ENCODE data around the gene ELF3.

Gene ELF3

GRCh38 chr1:202037706-202038296 lies 27.4 kb downstream of the ELF3 start:
- TF ChIP-seq GATA3 (IDR thresholded peaks at IDR 0.05; ENCODE audit: low read depth, low read length) = no peak
- TF ChIP-seq GATA2 (IDR thresholded peaks at IDR 0.05; ENCODE audit: low read depth, low read length) = no peak

- TF ChIP-seq GATA2 (IDR thresholded peaks at IDR 0.05; ENCODE audit: low read depth, low read length) (no peak), GATA3 (IDR thresholded peaks at IDR 0.05; ENCODE audit: low read depth, low read length) (no peak)
These were observed 28.4 kb downstream of the ELF3 start for GRCh38 chr1:202038688-202039346.

GRCh38 chr1:202045705-202046104 lies 35.3 kb downstream of the ELF3 start:
- no peak for TF ChIP-seq GATA2 (IDR thresholded peaks at IDR 0.05; ENCODE audit: low read depth, low read length)

GRCh38 chr1:202046227-202046626 lies 35.8 kb downstream of the ELF3 start:
- TF ChIP-seq GATA2 (IDR thresholded peaks at IDR 0.05; ENCODE audit: low read depth, low read length) (no peak), GATA3 (IDR thresholded peaks at IDR 0.05; ENCODE audit: low read depth, low read length) (no peak)

- no peak for TF ChIP-seq GATA3 (IDR thresholded peaks at IDR 0.05; ENCODE audit: low read depth, low read length)
- no peak for TF ChIP-seq GATA2 (IDR thresholded peaks at IDR 0.05; ENCODE audit: low read depth, low read length)
These were observed 36.6 kb downstream of the ELF3 start for GRCh38 chr1:202046748-202047708.

- TF ChIP-seq GATA2 (IDR thresholded peaks at IDR 0.05; ENCODE audit: low read depth, low read length) (no peak), GATA3 (IDR thresholded peaks at IDR 0.05; ENCODE audit: low read depth, low read length) (no peak)
These were observed 37.6 kb downstream of the ELF3 start for GRCh38 chr1:202047977-202048376.

GRCh38 chr1:202049129-202049528 lies 38.7 kb downstream of the ELF3 start:
- no peak for TF ChIP-seq GATA2 (IDR thresholded peaks at IDR 0.05; ENCODE audit: low read depth, low read length)
- no peak for TF ChIP-seq GATA3 (IDR thresholded peaks at IDR 0.05; ENCODE audit: low read depth, low read length)

GRCh38 chr1:202054094-202054493 lies 43.7 kb downstream of the ELF3 start:
- TF ChIP-seq GATA3 (IDR thresholded peaks at IDR 0.05; ENCODE audit: low read depth, low read length) = no peak
- TF ChIP-seq GATA2 (IDR thresholded peaks at IDR 0.05; ENCODE audit: low read depth, low read length) = no peak

- no peak for TF ChIP-seq GATA3 (IDR thresholded peaks at IDR 0.05; ENCODE audit: low read depth, low read length)
These were observed 46.4 kb downstream of the ELF3 start for GRCh38 chr1:202056644-202057334.

- TF ChIP-seq GATA2 (IDR thresholded peaks at IDR 0.05; ENCODE audit: low read depth, low read length) = no peak
- TF ChIP-seq GATA3 (IDR thresholded peaks at IDR 0.05; ENCODE audit: low read depth, low read length) = no peak
These were observed 47.9 kb downstream of the ELF3 start for GRCh38 chr1:202058001-202058908.

- TF ChIP-seq GATA2 (IDR thresholded peaks at IDR 0.05; ENCODE audit: low read depth, low read length) (no peak), GATA3 (IDR thresholded peaks at IDR 0.05; ENCODE audit: low read depth, low read length) (no peak)
These were observed 50.7 kb downstream of the ELF3 start for GRCh38 chr1:202061055-202061454.

GRCh38 chr1:202063093-202063492 lies 52.7 kb downstream of the ELF3 start:
- TF ChIP-seq GATA2 (IDR thresholded peaks at IDR 0.05; ENCODE audit: low read depth, low read length) (no peak), GATA3 (IDR thresholded peaks at IDR 0.05; ENCODE audit: low read depth, low read length) (no peak)

Measured in SH-SY5Y (cell line).